T-helper 2 cell treated with Interferon-gamma antibody and Interleukin-4, amounts not matched to agents 100 ng/mL and 5 ng/mL, for 36 hours (primary cell): ENCODE results near the gene C1QTNF4. TPM values are rescaled to one million over a fixed set of nuclear protein-coding genes. Genes with fewer than 3 reads are reported as not detected.
"Not testable (repeated sequence)": the region's sequence is repeated elsewhere in the genome, so short reads cannot be mapped to it uniquely, and the experiment has no call there.

Experiments used
- intact Hi-C: fragments of 100-400 bp; cut with micrococcal nuclease; formaldehyde crosslinking; loops from one replicate; pipeline ENCODE4 v1.15.1; 2023
- total RNA-seq: library from RNA; stranded (reverse); gene quantifications from 2 replicates; pipeline ENCODE4 v1.2.3, GENCODE V29; 2022

C1QTNF4 gene
- 0.30 and 0.52 TPM in 2 replicates for total RNA-seq

DNA sequence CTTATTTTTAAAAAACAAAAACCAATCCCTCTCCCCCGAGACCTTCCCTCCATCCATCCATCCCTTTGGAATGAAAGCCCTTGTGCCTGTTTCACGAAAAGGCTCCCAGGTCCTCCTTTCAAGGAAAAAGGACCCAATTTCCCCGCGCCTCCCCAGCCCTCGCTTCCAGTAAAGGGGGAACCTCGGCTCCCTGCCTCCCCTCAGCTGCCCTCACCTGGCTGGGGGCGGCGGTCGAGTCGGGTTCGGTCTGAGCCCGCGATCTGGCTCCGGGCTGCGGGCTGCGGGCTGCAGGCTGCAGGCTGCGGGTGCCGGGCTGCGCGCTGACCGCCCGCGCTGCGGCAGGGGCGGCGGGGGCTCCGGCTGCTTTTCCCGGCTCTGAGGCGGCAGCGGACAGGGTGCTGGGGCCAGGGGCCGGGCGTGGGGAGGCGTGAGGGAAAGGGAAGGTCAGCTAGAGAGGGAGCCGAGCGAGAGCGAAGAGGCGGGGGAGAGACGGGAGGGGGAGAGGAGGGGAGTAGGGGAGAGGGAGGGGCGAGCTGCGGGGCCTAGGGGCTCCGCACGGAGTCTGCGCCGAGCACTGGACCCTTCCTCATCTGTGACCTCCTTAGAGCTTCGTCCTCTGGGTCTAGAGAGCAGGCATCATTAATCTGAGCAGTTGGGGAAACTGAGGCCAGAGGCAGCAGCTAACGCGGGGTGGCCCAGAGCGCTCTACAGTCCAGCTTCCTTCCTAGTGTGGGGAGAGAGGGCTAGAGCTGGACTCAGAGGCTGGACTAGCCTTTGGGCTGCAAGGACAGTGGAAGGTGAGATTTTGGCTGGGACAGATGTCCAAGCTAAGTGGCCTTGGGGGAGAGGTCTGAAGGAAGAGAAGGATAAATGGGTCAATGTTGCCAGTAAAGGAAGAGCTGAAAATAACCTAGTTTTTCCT lies at the start of gene C1QTNF4:
Gene C1QTNF4 (minus strand): TSS at position 478 of the 922 bp plus-strand sequence. CDS start 3,601 bp downstream, outside the sequence.
- intact Hi-C loops = no loop called here

- intact Hi-C loops = loop anchor here (1.0 to 2.0 kb wide), 7 partner anchors 21 to 427 kb away; partner anchors contain the start of genes AGBL2, DDB2, FNBP4 and NDUFS3
These were observed 48.1 kb upstream of the C1QTNF4 start, which contains the start of gene MTCH2 for GRCh38 chr11:47642099-47642855. TSS of gene MTCH2 (minus strand) at chr11:47642559. CDS start at chr11:47642465, 94 bp downstream.

DNA sequence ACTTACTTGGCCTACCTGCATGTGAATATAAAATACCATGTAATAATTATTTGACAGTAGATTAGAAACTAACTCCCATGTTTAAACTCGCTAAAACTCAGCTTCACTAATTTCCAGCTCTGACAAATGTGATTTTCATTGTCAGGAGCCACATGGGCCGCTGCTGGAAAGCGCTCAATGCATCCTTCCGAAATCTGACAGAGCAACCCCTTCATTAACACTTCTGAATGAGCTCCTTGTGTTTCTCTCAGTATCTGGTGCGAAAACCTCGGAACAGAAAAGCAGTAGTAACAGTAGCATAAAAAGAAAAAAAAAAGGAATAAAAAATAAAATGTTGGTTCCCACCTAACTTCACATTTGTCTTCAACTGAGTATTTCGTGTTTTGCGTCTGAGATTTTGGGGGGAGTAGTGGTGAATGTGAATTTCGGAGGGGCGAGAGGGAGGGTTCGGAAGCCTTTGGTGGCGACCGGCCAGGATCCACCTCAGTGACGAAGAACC lies 47.4 kb upstream of the C1QTNF4 start:
- intact Hi-C loops = loop anchor here (1.0 to 2.0 kb wide), 7 partner anchors 22 to 427 kb away; partner anchors contain the start of genes AGBL2, DDB2, FNBP4 and NDUFS3

GRCh38 chr11:47640506-47640905 lies 46.3 kb upstream of the C1QTNF4 start:
- intact Hi-C loops = not testable (repeated sequence)

- intact Hi-C loops = not testable (repeated sequence)
These were observed 42.1 kb upstream of the C1QTNF4 start for GRCh38 chr11:47636331-47636730.

- intact Hi-C loops = no loop called here
These were observed 37.3 kb upstream of the C1QTNF4 start for GRCh38 chr11:47631473-47631872.

DNA sequence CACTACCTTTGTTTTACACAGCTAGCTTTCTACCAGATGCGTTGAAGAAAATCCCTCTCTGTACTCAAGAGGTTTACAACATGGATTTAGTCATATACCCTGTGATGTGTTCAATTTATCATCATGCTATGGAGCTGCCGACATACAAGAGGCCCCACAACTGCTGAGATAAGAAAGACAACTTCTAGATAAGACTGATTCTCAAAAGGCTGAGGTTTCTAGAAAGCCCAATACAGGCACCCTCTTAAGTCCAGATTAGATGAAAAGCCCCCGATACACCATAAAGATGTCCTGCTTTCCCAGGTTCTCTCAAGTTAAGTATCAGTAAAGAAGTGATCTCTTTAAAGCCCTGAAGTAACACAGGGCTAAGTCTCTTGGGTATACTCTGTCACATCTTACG lies 33.8 kb upstream of the C1QTNF4 start:
- intact Hi-C loops = no loop called here

DNA sequence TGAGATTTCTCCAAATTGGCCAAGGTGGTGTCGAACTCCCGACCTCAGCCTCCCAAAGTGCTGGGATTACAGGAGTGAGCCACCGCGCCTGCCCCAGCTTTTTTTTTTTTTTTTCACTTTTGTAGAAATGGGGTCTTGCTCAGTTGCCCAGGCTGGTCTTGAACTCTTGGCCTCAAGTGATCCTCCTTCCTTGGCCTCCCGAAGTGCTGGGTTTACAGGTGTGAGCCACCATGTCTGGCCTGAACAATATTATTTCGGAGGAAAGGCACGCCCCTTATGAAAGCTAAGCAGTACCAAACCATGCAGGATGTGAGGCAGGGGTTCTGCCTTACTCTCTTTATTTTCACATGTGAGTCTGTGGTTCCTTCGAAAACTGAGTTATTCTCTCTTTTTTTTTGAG lies 32.0 kb upstream of the C1QTNF4 start:
- intact Hi-C loops = no loop called here

- intact Hi-C loops = no loop called here
These were observed 26.7 kb upstream of the C1QTNF4 start for GRCh38 chr11:47620836-47621378.

DNA sequence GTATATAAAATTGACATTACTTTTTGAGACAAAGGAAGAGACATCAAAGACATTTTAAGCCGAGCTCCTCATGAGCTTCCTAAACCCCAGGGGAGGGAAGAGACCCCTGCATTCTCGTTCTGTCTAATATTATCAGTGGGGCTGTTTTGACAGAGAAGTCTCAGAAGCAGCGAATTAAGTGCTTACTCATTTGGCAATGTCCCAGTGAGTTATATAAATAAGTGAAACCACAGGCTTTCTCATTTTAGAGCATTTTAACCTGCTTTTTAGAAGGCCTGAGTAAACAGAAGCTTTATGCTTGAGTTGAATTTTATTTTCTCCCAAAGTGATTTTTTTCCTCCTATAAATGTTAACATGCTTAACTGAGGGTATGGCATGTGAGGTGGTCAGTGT lies 23.2 kb upstream of the C1QTNF4 start:
- intact Hi-C loops = no loop called here

- intact Hi-C loops = no loop called here
These were observed 22.7 kb upstream of the C1QTNF4 start for GRCh38 chr11:47616726-47617416.

GRCh38 chr11:47615249-47615648 lies 21.0 kb upstream of the C1QTNF4 start:
- intact Hi-C loops = no loop called here

GRCh38 chr11:47611348-47611794 lies 17.2 kb upstream of the C1QTNF4 start:
- intact Hi-C loops = no loop called here

- intact Hi-C loops = no loop called here
These were observed 15.5 kb upstream of the C1QTNF4 start for GRCh38 chr11:47609675-47610074.

- intact Hi-C loops = no loop called here
These were observed 13.2 kb upstream of the C1QTNF4 start for GRCh38 chr11:47607380-47607779.

GRCh38 chr11:47606731-47607130 lies 12.5 kb upstream of the C1QTNF4 start:
- intact Hi-C loops = no loop called here

GRCh38 chr11:47605921-47606320 lies 11.7 kb upstream of the C1QTNF4 start:
- intact Hi-C loops = no loop called here

- intact Hi-C loops = no loop called here
These were observed 9.1 kb upstream of the C1QTNF4 start for GRCh38 chr11:47603295-47603694.

GRCh38 chr11:47599902-47600301 lies 5.7 kb upstream of the C1QTNF4 start:
- intact Hi-C loops = no loop called here

DNA sequence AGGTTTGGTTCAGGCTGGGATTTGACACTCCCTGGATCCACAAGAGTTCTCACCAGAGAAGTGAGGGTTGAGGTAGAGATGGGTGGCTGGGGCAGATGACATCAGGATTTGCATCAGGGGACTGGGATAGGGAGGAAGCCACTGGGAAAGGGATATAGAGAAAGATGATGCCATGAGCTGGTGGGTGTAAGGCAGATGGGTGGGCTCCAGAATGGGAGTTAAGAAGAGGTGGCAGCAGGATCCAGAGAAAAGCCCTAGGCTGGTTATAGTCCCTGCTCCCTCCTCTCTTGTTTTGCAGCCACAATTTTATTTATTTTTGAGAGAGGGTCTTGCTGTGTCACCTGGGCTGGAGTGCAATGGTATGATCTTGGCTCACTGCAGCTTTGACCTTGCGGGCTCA lies 1.8 kb upstream of the C1QTNF4 start:
- intact Hi-C loops = no loop called here

DNA sequence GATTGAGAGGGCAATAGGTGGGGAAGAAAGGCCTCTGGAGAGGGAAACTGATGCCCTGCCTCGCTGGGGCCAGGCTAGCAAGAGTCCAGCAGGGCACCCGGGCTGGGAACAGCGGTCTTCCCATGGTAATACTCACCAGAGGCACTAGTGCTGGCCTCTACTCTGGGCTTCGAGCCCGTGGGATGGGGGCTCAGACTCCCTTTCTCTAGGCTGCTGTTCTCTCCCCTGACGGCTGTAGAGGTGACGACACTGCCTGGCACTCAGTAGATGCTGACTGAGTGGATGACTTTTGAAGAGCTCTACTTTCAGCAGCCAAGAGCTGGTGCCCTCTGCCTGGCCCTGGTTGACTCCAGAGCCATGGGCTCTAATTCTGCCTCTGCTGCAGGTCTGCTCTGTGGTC lies 818 bp upstream of the C1QTNF4 start:
- intact Hi-C loops = no loop called here
